IMR-90 (cell line): ENCODE data around the gene ZZZ3. TPM values are rescaled to one million over a fixed set of nuclear protein-coding genes. Genes with fewer than 3 reads are reported as not detected.

Source experiments
- ATAC-seq: fragments of 200-7000 bp; cut with Tn5 transposase; 2 replicates; pipeline ENCODE4 v1.9.1; 2020; ENCODE audit warnings: low read depth, mild to moderate bottlenecking, moderate library complexity
- BruUV-seq: library from RNA; stranded (reverse); fragments of 400-500 nt; replicated peaks from 2 replicates; lab custom pipeline; 2021; lab: Mats Ljungman, UMichigan
- CTCF ChIA-PET: fragments of 300-600 bp; formaldehyde crosslinking; extraction: SDS; loops from one replicate; lab custom pipeline; 2021; ENCODE audit warnings: antibody characterized with exemption; lab: Yijun Ruan, JAX
- POLR2A ChIA-PET: fragments of 300-600 bp; sonication (Branson Sonifier 250); formaldehyde crosslinking; loops from one replicate; lab custom pipeline; 2022; ENCODE audit warnings: antibody characterized with exemption; ENCODE audit not compliant: unreplicated experiment; lab: Charles Lee
- DNase-seq: peaks from one replicate; pipeline ENCODE4 v3.0.0; 2013
- H2AFZ ChIP-seq: replicated peaks from 2 replicates; pipeline ENCODE3; 2013; ENCODE audit warnings: low read length, mild to moderate bottlenecking; ENCODE audit not compliant: poor library complexity
- H2AK5ac ChIP-seq: 2 replicates; pipeline ENCODE4 v1.6.1; 2013; ENCODE audit warnings: low read depth, low read length, inconsistent platforms
- H2AK9ac ChIP-seq: replicated peaks from 2 replicates; pipeline ENCODE3; 2013; ENCODE audit warnings: mild to moderate bottlenecking, low read depth, low read length, moderate library complexity; ENCODE audit not compliant: poor library complexity
- H2BK120ac ChIP-seq: 2 replicates; pipeline ENCODE4 v1.6.1; 2013; ENCODE audit warnings: low read depth, low read length, inconsistent platforms
- H2BK15ac ChIP-seq: 3 replicates; pipeline ENCODE4 v1.6.1; 2013; ENCODE audit warnings: low read depth, low read length, inconsistent platforms
- H2BK20ac ChIP-seq: 2 replicates; pipeline ENCODE4 v1.6.1; 2013; ENCODE audit warnings: low read depth, mild to moderate bottlenecking, inconsistent platforms, low read length, moderate library complexity
- H2BK5ac ChIP-seq: 2 replicates; pipeline ENCODE4 v1.6.1; 2013; ENCODE audit warnings: mild to moderate bottlenecking, low read depth, low read length, inconsistent platforms; ENCODE audit not compliant: poor library complexity, severe bottlenecking
- H3K14ac ChIP-seq: replicated peaks from 2 replicates; pipeline ENCODE4 v1.6.1; 2013; ENCODE audit warnings: low read depth, low read length, inconsistent platforms
- H3K18ac ChIP-seq: 2 replicates; pipeline ENCODE4 v1.6.1; 2013; ENCODE audit warnings: low read depth, low read length, control low read depth
- H3K23ac ChIP-seq: 2 replicates; pipeline ENCODE4 v1.6.1; 2013; ENCODE audit warnings: low read depth, low read length, inconsistent platforms
- H3K27ac ChIP-seq: 2 replicates; pipeline ENCODE4 v1.5.1; 2013; ENCODE audit warnings: mild to moderate bottlenecking, control low read depth, low read length; ENCODE audit not compliant: insufficient read depth
- H3K27me3 ChIP-seq: 2 replicates; pipeline ENCODE4 v1.6.1; 2013; ENCODE audit warnings: low read length; ENCODE audit not compliant: control insufficient read depth, insufficient read depth
- H3K36me3 ChIP-seq: 2 replicates; pipeline ENCODE4 v1.6.1; 2013; ENCODE audit warnings: low read length, mixed read lengths; ENCODE audit not compliant: control insufficient read depth, insufficient read depth
- H3K4ac ChIP-seq: 2 replicates; pipeline ENCODE4 v1.6.1; 2013; ENCODE audit warnings: low read depth, low read length, inconsistent platforms
- H3K4me1 ChIP-seq: 2 replicates; pipeline ENCODE4 v1.6.1; 2013; ENCODE audit warnings: low read length, mixed read lengths; ENCODE audit not compliant: control insufficient read depth, insufficient read depth
- H3K4me2 ChIP-seq: 2 replicates; pipeline ENCODE4 v1.6.1; 2013; ENCODE audit warnings: low read depth, mild to moderate bottlenecking, control low read depth, low read length, moderate library complexity
- H3K4me3 ChIP-seq: 2 replicates; pipeline ENCODE4 v1.5.1; 2013; ENCODE audit warnings: low read depth, mild to moderate bottlenecking, control low read depth, low read length, moderate library complexity; ENCODE audit not compliant: insufficient read depth
- H3K56ac ChIP-seq: 2 replicates; pipeline ENCODE4 v1.6.1; 2013; ENCODE audit warnings: low read length, inconsistent platforms; ENCODE audit not compliant: insufficient read depth; ENCODE audit errors: extremely low read depth
- H3K79me1 ChIP-seq, 2 experiments: 2 replicates each; pipeline ENCODE4 v1.6.1; 2013; ENCODE audit warnings: low read length in 2 of 2, inconsistent platforms in 1 of 2, low read depth in 1 of 2
- H3K9ac ChIP-seq: 2 replicates; pipeline ENCODE4 v1.6.1; 2013; ENCODE audit warnings: low read depth, low read length, control low read depth
- H3K9me1 ChIP-seq: 2 replicates; pipeline ENCODE4 v1.6.1; 2013; ENCODE audit warnings: low read length, inconsistent platforms; ENCODE audit not compliant: insufficient read depth
- H3K9me3 ChIP-seq: 2 replicates; pipeline ENCODE4 v1.6.1; 2013; ENCODE audit warnings: low read length; ENCODE audit not compliant: control insufficient read depth, insufficient read depth
- H4K20me1 ChIP-seq: 2 replicates; pipeline ENCODE4 v1.6.1; 2013; ENCODE audit warnings: low read length, inconsistent platforms; ENCODE audit not compliant: insufficient read depth
- H4K5ac ChIP-seq: 2 replicates; pipeline ENCODE4 v1.6.1; 2013; ENCODE audit warnings: mild to moderate bottlenecking, low read depth, low read length, control low read depth
- H4K8ac ChIP-seq, 2 experiments: 2 replicates each; pipeline ENCODE4 v1.6.1; 2013; ENCODE audit warnings: low read depth in 2 of 2, low read length in 2 of 2, control low read depth in 1 of 2, inconsistent platforms in 1 of 2
- H4K91ac ChIP-seq: 2 replicates; pipeline ENCODE4 v1.6.1; 2013; ENCODE audit warnings: low read depth, low read length, inconsistent platforms; ENCODE audit not compliant: insufficient read depth
- BHLHE40 ChIP-seq: fragments of 150-350 bp; IDR thresholded peaks from 2 replicates; pipeline ENCODE4 v1.6.1; 2016; ENCODE audit warnings: mild to moderate bottlenecking, low read depth, low read length
- FOS ChIP-seq: fragments of 150-350 bp; IDR thresholded peaks from 2 replicates; pipeline ENCODE4 v1.6.1; 2016; ENCODE audit warnings: low read depth, low read length
- NFE2L2 ChIP-seq: fragments of 150-350 bp; IDR thresholded peaks from 2 replicates; pipeline ENCODE4 v1.6.1; 2016; ENCODE audit warnings: low read depth, mild to moderate bottlenecking, low read length
- RAD21 ChIP-seq: IDR thresholded peaks from 2 replicates; pipeline ENCODE4 v1.6.1; 2012; ENCODE audit warnings: low read length, improper control_type of control experiment
- RCOR1 ChIP-seq: IDR thresholded peaks from 2 replicates; pipeline ENCODE4 v1.6.1; 2012; ENCODE audit warnings: mild to moderate bottlenecking, low read length, improper control_type of control experiment; ENCODE audit not compliant: insufficient replicate concordance
- RFX5 ChIP-seq: IDR thresholded peaks from 2 replicates; pipeline ENCODE4 v1.8.0; 2012; ENCODE audit warnings: low read depth, mild to moderate bottlenecking, low read length, moderate library complexity
- WGBS, 2 experiments: methylation state at CpG; one replicate each; pipeline versions ENCODE4 v1.1.5 to v1.1.7; 2013; ENCODE audit warnings: missing lambda C conversion rate in 2 of 2; ENCODE audit not compliant: insufficient read length in 1 of 2; ENCODE audit errors: extremely low coverage in 2 of 2; 5-methylcytosine and 5-hydroxymethylcytosine counted together
- dilution Hi-C: fragments of 300-500 bp; cut with HindIII; formaldehyde crosslinking; loops from one replicate; pipeline ENCODE4 v1.14.3; 2018; ENCODE audit warnings: low sequenced_read_pairs; ENCODE audit not compliant: unreplicated experiment
- in situ Hi-C: fragments of 300-500 bp; cut with MboI; formaldehyde crosslinking; loops from 3 replicates; pipeline ENCODE4 v1.14.3; 2019; ENCODE audit warnings: low sequenced_read_pairs, inconsistent platforms, mixed read lengths
- intact Hi-C: fragments of 100-400 bp; cut with micrococcal nuclease; formaldehyde crosslinking; loops from 2 replicates; pipeline ENCODE4 v1.10.0; 2022
- polyA plus RNA-seq, 3 experiments: library from polyadenylated mRNA; depleted of rRNA; stranded (reverse); fragments of >200 nt; gene quantifications; 2 replicates each; pipeline ENCODE4 v1.2.3, GENCODE V29; 2012; ENCODE audit warnings: low replicate concordance in 1 of 3
- total RNA-seq: library from RNA; depleted of rRNA; stranded (reverse); fragments of >200 nt; gene quantifications from 2 replicates; pipeline ENCODE4 v1.2.3, GENCODE V29; 2012

Gene ZZZ3
- total and polyA plus RNA-seq, 2 of the 4 experiments (the other 2 are of a cell fraction): 14.2 to 66.3 TPM

DNA sequence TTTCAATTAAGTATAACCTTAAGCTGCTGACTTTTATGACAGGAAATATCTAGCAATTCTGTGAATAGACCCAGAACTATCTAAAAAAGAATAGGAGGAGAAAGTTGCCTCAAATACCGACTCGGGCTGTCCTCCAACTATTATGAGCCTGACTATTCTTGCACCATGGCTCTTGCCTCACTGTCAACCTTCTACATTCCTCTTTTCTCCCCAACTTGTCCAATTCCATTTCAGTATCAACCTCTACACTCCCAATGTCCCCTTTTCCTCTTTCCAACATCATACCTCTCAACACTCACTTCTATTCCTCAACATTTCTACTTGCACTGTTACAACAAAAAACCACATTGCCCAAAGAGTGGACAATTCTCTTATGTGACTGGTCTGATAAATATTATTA is 2.3 kb downstream of the ZZZ3 start:
- 0 out of 2 replicates have a peak, but pooled peaks cover 4% of the 10 kb centered on the region for H3K9me1 ChIP-seq
- H4K91ac ChIP-seq: no peak overlapping the region
- H3K79me1 ChIP-seq: peaks cover 3 to 17% of the 10 kb centered on the region in 2 experiments; a peak in 2 of 4 replicates
- in situ Hi-C loops (loop anchor here (10.0 kb wide), 1 partner anchor 525 kb away; no protein-coding TSS in a partner anchor), intact Hi-C loops (loop anchor here (5.0 kb wide), 3 partner anchors 398 to 513 kb away; partner anchors contain the start of genes AK5 and PIGK), dilution Hi-C loops (no loop called here)
- no peak overlapping the region for H2BK5ac ChIP-seq
- H4K5ac ChIP-seq: no peak overlapping the region
- H3K23ac ChIP-seq: peak overlapping the region; percentile 85; the same call in 1 of the 2 replicates
- H3K56ac ChIP-seq: no peak overlapping the region
- peaks cover 22% of the 10 kb centered on the region; the same call in 1 of the 2 replicates for H4K20me1 ChIP-seq
- H2AK5ac ChIP-seq: no peak overlapping the region
- no peaks in the 10 kb centered on the region for H3K27me3 ChIP-seq
- H3K4me1 ChIP-seq: peaks cover 3% of the 10 kb centered on the region
- H3K4me3 ChIP-seq: no peak overlapping the region
- BruUV-seq: TSS peak; percentile 3
- no peak overlapping the region for H3K27ac ChIP-seq
- H3K18ac ChIP-seq: no peak overlapping the region
- 80% methylated on average over 1 of the region's 2 CpGs; no CpG with 5 or more reads in 1 of the 2 experiments for WGBS, 2 experiments
- no peak overlapping the region for H2AK9ac ChIP-seq
- H2BK120ac ChIP-seq: no peak overlapping the region
- ATAC-seq (no peak), DNase-seq (no peak)
- no peaks in the 10 kb centered on the region for H3K36me3 ChIP-seq
- no peaks in the 10 kb centered on the region for H3K9me3 ChIP-seq
- H2BK20ac ChIP-seq: no peak overlapping the region
- no peak overlapping the region; the same call in 1 of the 2 replicates for H3K14ac ChIP-seq
- TF ChIP-seq BHLHE40: no peak
- TF ChIP-seq NFE2L2: no peak
- TF ChIP-seq RFX5: no peak
- no peak for TF ChIP-seq RAD21
- no peak for TF ChIP-seq FOS
- TF ChIP-seq RCOR1: no peak
- H2BK15ac ChIP-seq: no peak overlapping the region
- H3K4me2 ChIP-seq: peak overlapping the region; percentile 18; the same call in 1 of the 2 replicates
- H3K9ac ChIP-seq: no peak overlapping the region
- POLR2A ChIA-PET: no interaction called here
- H3K4ac ChIP-seq: no peak overlapping the region
- H2AFZ ChIP-seq: no peak overlapping the region
- no peak overlapping the region for H4K8ac ChIP-seq
- CTCF ChIA-PET: interaction anchor here (0.5 kb wide), 1 partner anchor 243 kb away, joined by 4 read pairs; no protein-coding TSS in a partner anchor
